Measurements from ENCODE around the gene YBX3.

- peak; percentile 37 to 68 (median 46) for TF ChIP-seq CTCF (IDR thresholded peaks at IDR 0.05)
- TF ChIP-seq EP300 (IDR thresholded peaks at IDR 0.05): no peak
- TF ChIP-seq POLR2A (IDR thresholded peaks at IDR 0.05): no peak
- TF ChIP-seq POLR2AphosphoS5 (IDR thresholded peaks at IDR 0.05): no peak
Observed at GRCh38 chr12:10673659-10674384, 49.3 kb downstream of the YBX3 start, which contains the start of gene STYK1.

Measured in gastroesophageal sphincter (tissue), 3 donors.